COLO829 (cell line): ENCODE results near the gene KRTAP2-4.
A peak's percentile ranks its signal among the peaks of the same experiment; 100 is the strongest.
"Not testable (repeated sequence)": the region's sequence is repeated elsewhere in the genome, so short reads cannot be mapped to it uniquely, and the experiment has no call there.

Experiments
- DNase-seq: peaks from one replicate; pipeline ENCODE4 v3.0.0; 2012; ENCODE audit warnings: low spot score

KRTAP2-4 gene

DNA sequence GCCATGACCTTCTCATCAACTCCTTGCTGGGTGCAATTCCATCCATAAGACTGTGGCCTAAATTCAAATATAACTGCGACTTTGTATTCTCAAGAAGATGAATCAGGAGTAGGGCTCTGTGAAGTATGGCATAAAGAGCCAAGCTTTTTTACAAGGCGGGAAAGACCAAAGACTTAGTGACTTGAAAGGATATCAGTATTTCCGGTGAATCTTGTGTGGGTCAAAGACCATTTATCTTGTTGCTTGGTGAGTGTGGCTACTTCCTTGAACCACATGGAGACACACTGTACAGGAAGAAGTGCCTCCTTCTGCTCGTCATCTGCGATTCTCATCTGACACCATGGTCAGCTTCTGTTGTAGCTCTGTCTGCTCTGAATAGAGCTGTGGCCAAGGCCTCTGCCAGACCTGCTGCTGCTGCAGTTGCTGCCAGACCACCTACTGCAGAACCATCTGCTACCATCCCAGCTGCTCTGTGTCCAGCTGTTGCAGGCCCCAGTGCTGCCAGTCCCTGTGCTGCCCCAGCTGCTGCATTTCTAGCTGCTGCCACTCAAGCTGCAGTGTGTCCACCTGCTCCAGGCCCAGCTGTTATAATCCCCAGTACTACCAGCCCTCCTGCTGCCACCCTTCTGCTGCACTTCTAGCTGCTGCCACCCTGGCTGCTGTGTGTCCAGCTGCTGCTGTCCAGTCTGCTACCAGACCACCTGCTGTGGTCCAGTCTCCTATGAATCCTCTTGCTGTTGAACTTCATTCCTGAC, 6.1 kb upstream of the KRTAP2-4 start:
- DNase-seq: no peak

DNA sequence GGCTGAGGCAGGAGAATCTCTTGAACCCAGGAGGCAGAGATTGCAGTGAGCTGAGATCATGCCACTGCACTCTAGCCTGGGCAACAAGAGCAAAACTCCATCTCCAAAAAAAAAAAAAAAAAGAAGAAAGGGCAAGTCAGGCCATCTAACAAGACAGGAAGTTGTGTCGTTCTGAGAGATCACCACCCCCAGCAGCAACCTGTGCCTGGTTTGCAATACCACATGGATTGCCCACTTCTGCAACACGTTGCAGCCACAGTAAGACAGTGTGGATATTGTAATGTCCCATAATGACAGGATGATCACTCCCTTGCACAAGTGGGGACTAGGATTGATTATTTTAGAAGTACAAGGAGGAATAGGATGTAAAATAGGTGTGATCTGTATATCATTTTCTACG, 3.4 kb upstream of the KRTAP2-4 start:
- DNase-seq: no peak

DNA sequence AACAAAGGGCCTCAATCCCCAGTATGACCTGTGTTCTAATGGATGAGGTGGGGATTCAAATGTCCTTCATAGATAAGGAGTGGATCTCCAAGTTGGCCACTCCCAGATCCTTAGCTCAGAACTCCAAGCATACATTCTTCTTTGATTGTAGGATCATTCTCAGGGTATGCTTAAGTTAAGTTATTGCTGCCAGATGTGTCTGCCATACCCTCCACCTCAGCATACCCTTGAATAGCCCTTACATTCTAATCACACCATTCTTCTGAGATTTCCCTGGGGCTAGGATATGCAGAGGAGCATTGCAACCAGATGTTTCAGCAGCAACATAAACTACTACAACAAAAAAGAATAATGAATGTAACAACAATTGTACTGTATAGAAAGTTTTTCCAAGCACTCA, 1.6 kb upstream of the KRTAP2-4 start:
- no peak for DNase-seq

DNA sequence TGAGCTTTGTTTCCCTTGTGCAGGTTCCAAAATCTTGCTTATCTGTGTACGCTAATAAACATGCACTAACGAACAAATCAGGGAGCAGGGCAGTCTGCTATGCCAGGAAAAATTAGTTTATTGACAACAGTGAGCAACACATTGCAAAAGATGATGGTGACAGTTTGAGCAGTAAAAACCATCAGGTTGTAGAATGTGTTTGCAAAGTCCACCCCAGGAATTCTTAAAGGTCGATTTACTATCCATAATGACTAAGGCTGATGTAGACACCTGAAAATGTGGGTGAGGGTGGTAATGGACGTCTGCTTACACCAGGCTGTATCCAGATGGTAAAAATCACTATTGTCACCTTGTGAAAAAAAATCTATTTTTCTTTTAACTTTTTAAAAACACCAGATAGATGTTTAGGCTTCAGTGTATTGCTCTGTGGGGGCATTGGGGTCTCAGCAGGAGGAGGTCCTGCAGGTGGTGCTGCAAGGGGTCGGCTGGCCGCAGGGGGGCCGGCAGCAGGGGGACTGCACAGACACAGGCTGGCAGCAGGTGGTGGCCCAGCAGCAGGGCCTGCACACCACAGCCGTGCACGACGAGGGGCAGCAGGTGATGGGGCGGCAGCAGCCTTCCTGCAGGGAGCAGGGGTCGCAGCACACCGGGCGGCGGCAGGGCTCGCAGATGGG, 526 bp downstream of the KRTAP2-4 start:
- not testable (repeated sequence) for DNase-seq

DNA sequence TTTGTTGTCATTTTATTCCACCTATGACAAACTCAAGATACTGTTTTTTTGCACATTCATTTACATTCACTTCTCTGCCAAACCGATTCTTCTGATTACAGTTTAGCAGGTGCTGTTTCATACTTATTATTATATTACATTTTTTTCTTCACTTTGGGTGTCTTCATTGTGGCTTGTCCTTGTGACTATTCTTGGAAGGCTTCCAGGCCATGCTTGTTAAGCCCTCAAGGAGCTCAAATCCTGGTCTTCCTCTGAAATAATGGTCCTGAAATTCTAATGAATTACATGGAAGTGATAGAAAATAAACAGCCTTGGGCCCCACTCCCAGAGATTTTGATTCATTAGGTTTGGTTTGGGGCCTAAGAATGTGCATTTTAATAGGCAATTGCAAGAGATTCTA, 1.4 kb downstream of the KRTAP2-4 start:
- DNase-seq: no peak

DNA sequence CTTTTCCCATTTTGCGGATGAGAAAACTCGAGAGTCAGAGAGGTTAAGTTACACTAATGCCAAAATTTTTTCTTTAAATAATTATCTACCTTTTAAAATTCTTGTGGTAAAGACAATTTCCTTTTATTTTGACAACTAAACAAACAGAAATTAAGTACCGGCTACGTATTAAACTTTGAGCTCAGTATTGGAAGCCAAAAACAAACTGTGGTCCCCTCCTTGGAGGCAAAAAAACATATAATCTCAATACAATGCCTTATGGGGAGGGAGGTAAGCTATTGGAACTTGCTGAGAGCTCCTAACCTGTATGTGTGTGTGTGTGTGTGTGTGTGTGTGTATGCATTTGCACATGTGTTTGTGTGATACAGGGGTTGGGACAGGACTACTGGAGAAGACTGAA, 2.2 kb downstream of the KRTAP2-4 start:
- no peak for DNase-seq

DNA sequence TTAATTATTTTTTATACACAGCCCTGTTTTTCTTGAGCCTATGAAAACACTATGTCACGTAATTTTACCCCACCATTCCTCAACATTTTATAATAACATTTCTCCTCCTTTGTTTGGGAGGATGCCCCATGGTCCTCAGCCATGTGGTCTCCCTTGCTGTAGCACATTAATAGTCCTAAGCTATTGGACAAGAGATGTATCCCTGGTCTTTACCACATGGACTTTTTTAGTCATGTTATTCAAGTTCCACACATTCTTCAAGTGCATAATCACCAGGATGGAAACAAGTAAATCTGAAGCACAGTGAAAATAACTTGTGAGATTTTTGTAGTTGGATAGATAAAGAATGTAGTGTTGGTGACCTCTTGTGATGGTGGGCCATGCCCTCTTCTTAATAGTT, 3.7 kb downstream of the KRTAP2-4 start:
- DNase-seq: peak; percentile 20

DNA sequence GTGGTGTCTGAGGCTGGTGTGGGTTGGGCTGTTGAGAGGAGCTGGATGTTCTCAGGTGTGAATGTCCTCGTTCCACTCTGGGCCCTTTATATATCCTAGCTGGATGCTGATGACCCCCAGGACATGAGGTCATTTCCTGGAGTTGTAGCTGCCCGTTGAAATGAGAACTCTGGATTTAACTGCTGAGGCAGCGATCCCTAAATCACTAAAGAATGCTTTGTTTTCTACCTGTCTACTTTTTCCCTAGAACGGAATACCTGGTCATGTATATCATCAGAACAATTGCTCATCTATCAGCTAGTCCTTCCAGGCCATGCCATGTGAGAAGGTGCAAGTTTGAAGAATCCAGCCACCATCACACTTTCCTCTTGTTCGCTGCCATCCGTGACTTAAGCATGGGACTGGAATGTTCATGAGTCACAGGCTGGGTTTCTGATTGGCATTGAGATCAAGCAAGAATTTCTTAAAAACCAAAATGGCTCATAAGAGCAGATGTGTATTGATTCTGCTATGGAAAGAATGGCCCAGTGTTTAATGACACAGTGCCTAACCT, 5.6 kb downstream of the KRTAP2-4 start, which contains the start of gene KRTAP2-3:
KRTAP2-3 (minus strand) TSS at position 63 of the 553 bp plus-strand sequence. CDS start 64 bp downstream, outside the sequence.
- peak; percentile 89 for DNase-seq

DNA sequence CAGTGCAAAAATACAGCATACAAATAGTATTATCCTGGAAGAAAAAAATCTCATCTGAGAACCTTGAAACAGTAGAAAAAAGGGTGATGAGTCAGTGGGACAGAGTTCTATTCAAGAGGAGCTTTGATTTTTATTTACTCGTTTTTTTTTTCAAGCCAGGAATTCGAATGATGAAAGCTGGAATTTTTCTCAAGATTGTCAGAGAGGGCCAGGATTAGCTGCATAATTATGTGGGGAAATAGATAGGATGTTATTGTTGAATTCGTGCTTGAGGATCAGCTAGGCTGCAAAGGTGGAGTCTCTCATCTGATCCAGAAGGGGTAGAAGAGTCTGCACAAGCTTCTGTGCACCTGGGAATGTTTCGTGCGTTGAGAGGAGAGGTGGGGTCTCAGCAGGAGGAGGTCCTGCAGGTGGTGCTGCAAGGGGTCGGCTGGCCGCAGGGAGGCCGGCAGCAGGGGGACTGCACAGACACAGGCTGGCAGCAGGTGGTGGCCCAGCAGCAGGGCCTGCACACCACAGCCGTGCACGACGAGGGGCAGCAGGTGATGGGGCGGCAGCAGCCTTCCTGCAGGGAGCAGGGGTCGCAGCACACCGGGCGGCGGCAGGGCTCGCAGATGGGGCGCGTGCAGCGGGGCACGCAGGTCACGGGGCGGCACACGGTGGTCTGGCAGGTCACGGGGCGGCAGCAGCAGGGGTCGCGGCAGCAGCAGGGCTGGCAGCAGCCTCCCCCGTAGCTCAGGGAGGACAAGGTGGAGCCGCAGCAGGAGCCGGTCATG, 6.2 kb downstream of the KRTAP2-4 start:
- peak; percentile 82 for DNase-seq

DNA sequence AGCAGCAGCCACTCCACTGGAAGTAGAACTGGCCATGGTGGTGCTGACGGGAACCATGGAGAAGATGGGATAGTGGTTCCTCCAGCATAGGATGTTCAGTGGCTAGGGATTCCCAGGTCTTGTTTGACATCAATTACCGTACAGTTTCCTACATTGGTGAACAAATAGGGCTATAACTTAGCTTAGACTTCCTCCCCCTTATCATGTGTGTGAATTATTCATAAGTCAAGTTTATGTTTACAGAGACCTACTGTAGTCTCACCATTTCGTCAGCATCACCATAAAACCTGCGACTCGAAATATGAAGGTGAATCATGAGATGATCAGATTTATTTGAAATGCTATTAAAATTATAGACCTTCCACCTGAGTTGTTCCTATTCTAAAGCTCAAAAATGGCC, 6.9 kb downstream of the KRTAP2-4 start:
- no peak for DNase-seq

DNA sequence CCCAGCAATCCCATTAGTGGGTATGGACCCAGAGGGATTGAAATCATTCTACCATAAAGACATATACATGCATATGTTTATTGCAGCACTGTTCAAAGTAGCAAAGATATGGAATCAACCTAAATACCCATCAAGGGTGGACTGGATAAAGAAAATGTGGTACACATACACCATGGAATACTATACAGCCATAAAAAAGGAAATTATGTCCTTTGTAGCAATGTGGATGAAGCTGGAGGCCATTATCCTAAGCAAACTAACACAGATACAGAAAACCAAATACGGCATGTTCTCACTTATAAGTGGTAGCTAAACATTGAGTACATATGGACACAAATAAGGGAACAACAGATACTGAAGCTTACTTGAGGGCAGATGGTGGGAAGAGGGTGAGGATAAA, 8.1 kb downstream of the KRTAP2-4 start:
- DNase-seq: no peak

DNA sequence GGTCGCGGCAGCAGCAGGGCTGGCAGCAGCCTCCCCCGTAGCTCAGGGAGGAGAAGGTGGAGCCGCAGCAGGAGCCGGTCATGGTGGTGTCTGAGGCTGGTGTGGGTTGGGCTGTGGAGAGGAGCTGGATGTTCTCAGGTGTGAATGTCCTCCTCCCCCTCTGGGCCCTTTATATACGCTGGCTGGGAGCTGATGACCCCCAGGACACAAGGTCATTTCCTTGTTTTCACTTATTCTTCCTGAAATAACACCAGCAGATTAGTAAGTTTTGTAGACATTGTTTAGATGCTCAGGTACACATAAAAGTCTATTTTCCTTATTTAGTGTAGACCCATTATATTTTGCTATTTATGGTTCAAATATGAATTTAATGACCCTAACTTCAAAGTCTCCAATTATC, 10.5 kb downstream of the KRTAP2-4 start, which contains the start of gene KRTAP2-2:
KRTAP2-2 (minus strand) TSS at position 101 of the 400 bp plus-strand sequence; CDS start at position 82, 19 bp downstream.
- not testable (repeated sequence) for DNase-seq

DNA sequence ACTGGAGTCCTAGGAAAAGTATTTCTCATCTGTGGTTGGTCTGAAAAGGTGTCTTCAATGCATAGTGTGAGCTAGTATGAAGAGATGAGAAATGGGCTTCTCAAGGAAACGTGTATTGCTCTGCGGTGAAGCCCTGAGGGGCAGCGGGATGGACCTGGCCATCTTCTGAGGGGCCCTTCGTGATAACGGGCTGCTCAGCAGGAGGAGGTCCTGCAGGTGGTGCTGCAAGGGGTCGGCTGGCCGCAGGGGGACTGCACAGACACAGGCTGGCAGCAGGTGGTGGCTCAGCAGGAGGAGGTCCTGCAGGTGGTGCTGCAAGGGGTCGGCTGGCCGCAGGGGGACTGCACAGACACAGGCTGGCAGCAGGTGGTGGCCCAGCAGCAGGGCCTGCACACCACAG, 11.1 kb downstream of the KRTAP2-4 start:
- not testable (repeated sequence) for DNase-seq

DNA sequence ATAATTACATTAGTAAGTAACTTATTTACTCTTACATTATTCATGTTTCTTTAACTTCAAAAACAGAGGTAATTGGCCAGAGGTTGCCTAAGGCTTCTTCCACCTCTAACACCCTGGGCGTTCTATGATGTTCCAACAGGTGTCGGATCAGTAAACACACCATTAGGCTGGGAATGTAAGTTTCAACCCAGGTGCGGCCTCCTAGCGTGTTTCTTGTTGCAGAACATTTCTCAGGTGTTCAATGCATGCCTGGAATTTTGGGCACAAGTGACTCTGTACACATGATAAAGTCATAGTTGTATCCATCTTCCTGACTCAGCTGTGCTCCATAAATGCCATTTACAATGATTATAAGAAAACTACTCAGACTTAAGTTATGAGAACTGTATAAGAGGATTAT, 11.7 kb downstream of the KRTAP2-4 start:
- DNase-seq: no peak

DNA sequence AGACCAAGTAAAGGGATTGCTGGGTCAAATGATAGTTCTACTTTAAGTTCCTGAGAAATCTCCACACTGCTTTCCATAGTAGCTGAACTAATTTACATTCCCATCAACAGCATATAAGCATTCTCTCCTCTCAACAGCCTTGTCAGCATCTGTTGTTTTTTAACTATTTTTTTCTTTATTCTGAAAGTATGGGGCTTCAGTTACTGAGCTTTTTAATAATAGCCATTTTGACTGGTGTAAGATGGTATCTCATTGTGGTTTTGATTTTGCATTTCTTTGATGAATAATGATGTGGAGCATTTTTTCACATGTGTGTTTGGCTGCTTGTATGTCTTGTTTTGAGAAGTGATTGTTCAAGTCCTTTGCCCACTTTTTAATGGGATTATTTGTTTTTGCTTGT, 13.1 kb downstream of the KRTAP2-4 start:
- no peak for DNase-seq

DNA sequence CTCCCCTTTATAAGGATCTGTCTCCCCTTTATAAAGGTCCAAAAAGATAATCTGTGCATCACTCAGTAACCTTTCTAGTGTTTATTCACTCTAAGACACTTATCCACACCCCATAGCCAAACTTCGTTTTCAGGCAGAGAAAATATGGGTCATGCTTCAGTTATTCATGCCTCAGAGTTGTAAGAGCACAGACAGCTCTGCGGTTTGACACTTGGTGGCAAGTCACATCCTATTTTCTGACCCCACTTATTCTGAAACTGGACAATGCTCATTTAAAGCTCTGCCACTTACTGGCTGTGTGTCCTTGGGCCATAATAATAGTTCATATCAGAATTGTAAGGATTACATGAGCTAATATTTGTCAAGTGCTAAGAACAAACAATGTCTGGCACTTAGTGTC, 16.6 kb downstream of the KRTAP2-4 start:
- no peak for DNase-seq

DNA sequence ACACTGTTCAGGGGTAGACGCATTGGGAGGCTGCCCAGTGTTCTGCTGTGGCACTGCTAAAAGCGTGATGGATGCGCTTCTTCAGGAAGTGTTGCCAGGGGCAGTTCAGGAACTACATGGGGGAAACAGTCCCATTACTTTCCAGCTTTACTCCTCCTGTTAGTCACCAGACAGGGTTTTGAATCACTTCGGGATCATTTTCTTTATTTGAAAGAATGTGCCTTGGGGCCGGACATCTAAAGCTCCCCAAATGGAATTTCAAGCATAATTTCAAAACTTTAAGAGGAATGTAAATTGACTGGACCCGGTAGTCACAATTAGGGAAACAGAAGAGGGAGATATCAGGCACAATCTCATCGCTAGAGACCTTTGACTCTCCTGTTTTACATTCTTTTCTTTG, 17.2 kb downstream of the KRTAP2-4 start:
- peak; percentile 12 for DNase-seq

DNA sequence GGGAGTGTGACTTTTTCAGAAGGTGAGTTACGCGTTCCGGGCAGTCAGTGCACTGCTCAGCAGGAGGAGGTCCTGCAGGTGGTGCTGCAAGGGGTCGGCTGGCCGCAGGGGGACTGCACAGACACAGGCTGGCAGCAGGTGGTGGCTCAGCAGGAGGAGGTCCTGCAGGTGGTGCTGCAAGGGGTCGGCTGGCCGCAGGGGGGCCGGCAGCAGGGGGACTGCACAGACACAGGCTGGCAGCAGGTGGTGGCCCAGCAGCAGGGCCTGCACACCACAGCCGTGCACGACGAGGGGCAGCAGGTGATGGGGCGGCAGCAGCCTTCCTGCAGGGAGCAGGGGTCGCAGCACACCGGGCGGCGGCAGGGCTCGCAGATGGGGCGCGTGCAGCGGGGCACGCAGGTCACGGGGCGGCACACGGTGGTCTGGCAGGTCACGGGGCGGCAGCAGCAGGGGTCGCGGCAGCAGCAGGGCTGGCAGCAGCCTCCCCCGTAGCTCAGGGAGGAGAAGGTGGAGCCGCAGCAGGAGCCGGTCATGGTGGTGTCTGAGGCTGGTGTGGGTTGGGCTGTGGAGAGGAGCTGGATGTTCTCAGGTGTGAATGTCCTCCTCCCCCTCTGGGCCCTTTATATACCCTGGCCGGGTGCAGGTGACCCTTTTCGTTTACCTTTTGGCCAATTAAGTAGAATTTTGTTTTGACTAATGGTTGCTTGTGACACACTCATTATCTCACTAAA, 18.8 kb downstream of the KRTAP2-4 start, which contains the start of gene KRTAP2-1:
KRTAP2-1 (minus strand) TSS at position 582 of the 731 bp plus-strand sequence; CDS start at position 533, 49 bp downstream.
- not testable (repeated sequence) for DNase-seq

DNA sequence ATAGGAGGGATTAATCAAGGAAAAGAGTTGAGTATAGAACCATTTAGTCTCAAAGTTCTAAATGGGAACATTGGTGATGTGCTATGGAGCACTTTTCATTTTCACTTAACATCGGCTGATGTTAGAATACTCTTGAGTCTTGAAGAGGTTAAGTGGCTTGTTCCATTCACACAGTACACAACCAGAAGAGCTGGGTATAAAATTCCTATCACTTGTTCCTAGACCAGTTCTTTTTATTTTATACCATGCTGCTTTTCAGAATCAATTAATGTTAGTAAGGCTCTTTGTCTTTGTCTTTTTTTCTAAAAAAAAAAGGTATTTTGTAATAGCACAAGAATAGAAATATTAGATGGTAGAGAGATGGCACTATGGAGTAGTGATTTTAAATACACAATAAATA, 22.7 kb downstream of the KRTAP2-4 start:
- no peak for DNase-seq

DNA sequence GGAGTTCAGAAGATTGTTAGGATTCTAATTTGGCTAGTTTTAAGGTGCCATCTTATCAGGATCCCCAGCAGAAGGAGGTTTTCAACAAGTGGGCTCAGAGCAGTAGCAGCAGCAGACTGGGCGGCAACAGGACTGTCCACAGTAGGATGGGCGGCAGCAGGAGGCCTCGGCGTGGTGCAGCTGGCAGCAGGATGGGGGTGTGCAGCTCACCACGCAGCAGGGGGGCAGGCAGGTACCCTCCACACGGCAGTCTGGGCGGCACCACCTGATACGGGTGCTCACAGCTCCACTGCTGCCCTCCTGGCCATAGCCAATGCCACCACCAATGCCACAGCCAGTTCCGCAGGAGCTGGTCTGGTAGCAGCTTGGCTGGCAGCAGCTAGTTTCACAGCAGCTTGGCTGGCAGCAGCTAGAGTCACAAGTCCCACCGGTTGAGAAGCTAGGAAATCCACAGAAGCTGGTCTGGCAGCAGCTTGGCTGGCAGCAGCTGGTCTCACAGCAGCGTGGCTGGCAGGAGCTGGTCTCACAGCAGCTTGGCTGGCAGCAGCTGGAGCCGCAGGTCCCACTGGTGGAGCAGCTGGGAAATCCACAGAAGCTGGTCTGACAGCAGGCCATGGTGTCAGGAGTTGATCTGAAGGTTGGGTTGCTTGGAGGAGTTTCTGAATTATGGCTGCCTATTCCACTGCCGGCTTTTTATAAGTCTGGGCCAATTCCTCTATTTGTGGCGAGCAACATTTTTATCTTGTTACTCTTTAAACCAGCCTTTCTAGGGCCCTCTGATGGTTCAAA, 24.7 kb downstream of the KRTAP2-4 start, which contains the start of gene KRTAP1-1:
KRTAP1-1 (minus strand) TSS at position 668 of the 789 bp plus-strand sequence; CDS start at position 615, 53 bp downstream.
- not testable (repeated sequence) for DNase-seq
